HEK293 (cell line): ENCODE results near the gene TRIM40.
A peak's percentile ranks its signal among the peaks of the same experiment; 100 is the strongest.

Source experiments
- EGR2 ChIP-seq: fragments of 450-650 bp; formaldehyde crosslinking; IDR thresholded peaks from 2 replicates; pipeline ENCODE4 v1.5.1; 2016; ENCODE audit warnings: low read depth, missing biosample characterization, missing genetic modification characterization
- IKZF3 ChIP-seq: fragments of 450-650 bp; IDR thresholded peaks from 2 replicates; pipeline ENCODE4 v1.5.0; 2018; ENCODE audit warnings: missing biosample characterization, mild to moderate bottlenecking, missing genetic modification characterization, moderate library complexity
- SCRT1 ChIP-seq: fragments of 450-650 bp; formaldehyde crosslinking; IDR thresholded peaks from 2 replicates; pipeline ENCODE4 v1.5.1; 2016; ENCODE audit warnings: missing biosample characterization, missing genetic modification characterization, borderline replicate concordance
- SCRT2 ChIP-seq: fragments of 450-650 bp; formaldehyde crosslinking; IDR thresholded peaks from 2 replicates; pipeline ENCODE4 v1.5.1; 2016; ENCODE audit warnings: missing biosample characterization, missing genetic modification characterization
- SP3 ChIP-seq: fragments of 450-650 bp; formaldehyde crosslinking; IDR thresholded peaks from 2 replicates; pipeline ENCODE4 v1.5.1; 2016; ENCODE audit warnings: missing biosample characterization, missing genetic modification characterization
- ZNF10 ChIP-seq: fragments of 450-650 bp; formaldehyde crosslinking; IDR thresholded peaks from 2 replicates; pipeline ENCODE4 v1.5.1; 2017; ENCODE audit warnings: missing biosample characterization, missing genetic modification characterization
- ZNF335 ChIP-seq: fragments of 450-650 bp; formaldehyde crosslinking; conservative IDR thresholded peaks from 2 replicates; pipeline ENCODE4 v1.5.1; 2016; ENCODE audit warnings: missing biosample characterization, missing genetic modification characterization
- ZNF341 ChIP-seq: fragments of 450-650 bp; formaldehyde crosslinking; IDR thresholded peaks from 2 replicates; pipeline ENCODE4; 2016; ENCODE audit warnings: low read depth, missing biosample characterization, missing genetic modification characterization
- ZNF366 ChIP-seq: fragments of 450-650 bp; formaldehyde crosslinking; conservative IDR thresholded peaks from 2 replicates; pipeline ENCODE4 v1.5.1; 2016; ENCODE audit warnings: missing biosample characterization, missing genetic modification characterization
- ZNF394 ChIP-seq: fragments of 450-650 bp; formaldehyde crosslinking; IDR thresholded peaks from 2 replicates; pipeline ENCODE4 v1.5.1; 2016; ENCODE audit warnings: missing biosample characterization, missing genetic modification characterization, mild to moderate bottlenecking, moderate library complexity, borderline replicate concordance
- ZNF600 ChIP-seq: fragments of 450-650 bp; formaldehyde crosslinking; IDR thresholded peaks from 2 replicates; pipeline ENCODE4 v1.5.1; 2016; ENCODE audit warnings: missing biosample characterization, missing genetic modification characterization
- ZNF626 ChIP-seq: fragments of 450-650 bp; sonication (Bioruptor Pico); formaldehyde crosslinking; IDR thresholded peaks from 2 replicates; pipeline ENCODE4 v1.5.1; 2018; ENCODE audit warnings: missing biosample characterization, missing genetic modification characterization, inconsistent platforms
- ZNF777 ChIP-seq: fragments of 450-650 bp; formaldehyde crosslinking; IDR thresholded peaks from 2 replicates; pipeline ENCODE4 v1.5.1; 2017; ENCODE audit warnings: missing biosample characterization, missing genetic modification characterization, borderline replicate concordance
- ZNF843 ChIP-seq: fragments of 450-650 bp; formaldehyde crosslinking; IDR thresholded peaks from 2 replicates; pipeline ENCODE4 v1.5.1; 2016; ENCODE audit warnings: missing biosample characterization, missing genetic modification characterization
- TF ChIP-seq, protein P1 (sequence below): fragments of 450-650 bp; formaldehyde crosslinking; IDR thresholded peaks from 2 replicates; pipeline ENCODE4 v1.5.1; 2016; ENCODE audit warnings: missing biosample characterization, missing genetic modification characterization, low read depth
- TF ChIP-seq, protein P2 (sequence below): fragments of 450-650 bp; formaldehyde crosslinking; IDR thresholded peaks from 2 replicates; pipeline ENCODE4 v1.5.1; 2016; ENCODE audit warnings: missing biosample characterization, missing genetic modification characterization
- TF ChIP-seq, protein P3 (sequence below): fragments of 450-650 bp; formaldehyde crosslinking; IDR thresholded peaks from 2 replicates; pipeline ENCODE4 v1.5.1; 2016; ENCODE audit warnings: missing biosample characterization, missing genetic modification characterization
- TF ChIP-seq, protein P4 (sequence below): fragments of 450-650 bp; formaldehyde crosslinking; IDR thresholded peaks from 2 replicates; pipeline ENCODE4 v1.5.1; 2016; ENCODE audit warnings: missing biosample characterization, missing genetic modification characterization
- TF ChIP-seq, protein P5 (sequence below): fragments of 450-650 bp; formaldehyde crosslinking; IDR thresholded peaks from 2 replicates; pipeline ENCODE4 v1.5.1; 2016; ENCODE audit warnings: missing biosample characterization, missing genetic modification characterization
- TF ChIP-seq, protein P6 (sequence below): fragments of 450-650 bp; formaldehyde crosslinking; IDR thresholded peaks from 2 replicates; pipeline ENCODE4 v1.5.1; 2016; ENCODE audit warnings: missing biosample characterization, missing genetic modification characterization
- TF ChIP-seq, protein P7 (sequence below): fragments of 450-650 bp; formaldehyde crosslinking; IDR thresholded peaks from 2 replicates; pipeline ENCODE4 v1.5.1; 2016; ENCODE audit warnings: missing biosample characterization, missing genetic modification characterization

Gene TRIM40

DNA sequence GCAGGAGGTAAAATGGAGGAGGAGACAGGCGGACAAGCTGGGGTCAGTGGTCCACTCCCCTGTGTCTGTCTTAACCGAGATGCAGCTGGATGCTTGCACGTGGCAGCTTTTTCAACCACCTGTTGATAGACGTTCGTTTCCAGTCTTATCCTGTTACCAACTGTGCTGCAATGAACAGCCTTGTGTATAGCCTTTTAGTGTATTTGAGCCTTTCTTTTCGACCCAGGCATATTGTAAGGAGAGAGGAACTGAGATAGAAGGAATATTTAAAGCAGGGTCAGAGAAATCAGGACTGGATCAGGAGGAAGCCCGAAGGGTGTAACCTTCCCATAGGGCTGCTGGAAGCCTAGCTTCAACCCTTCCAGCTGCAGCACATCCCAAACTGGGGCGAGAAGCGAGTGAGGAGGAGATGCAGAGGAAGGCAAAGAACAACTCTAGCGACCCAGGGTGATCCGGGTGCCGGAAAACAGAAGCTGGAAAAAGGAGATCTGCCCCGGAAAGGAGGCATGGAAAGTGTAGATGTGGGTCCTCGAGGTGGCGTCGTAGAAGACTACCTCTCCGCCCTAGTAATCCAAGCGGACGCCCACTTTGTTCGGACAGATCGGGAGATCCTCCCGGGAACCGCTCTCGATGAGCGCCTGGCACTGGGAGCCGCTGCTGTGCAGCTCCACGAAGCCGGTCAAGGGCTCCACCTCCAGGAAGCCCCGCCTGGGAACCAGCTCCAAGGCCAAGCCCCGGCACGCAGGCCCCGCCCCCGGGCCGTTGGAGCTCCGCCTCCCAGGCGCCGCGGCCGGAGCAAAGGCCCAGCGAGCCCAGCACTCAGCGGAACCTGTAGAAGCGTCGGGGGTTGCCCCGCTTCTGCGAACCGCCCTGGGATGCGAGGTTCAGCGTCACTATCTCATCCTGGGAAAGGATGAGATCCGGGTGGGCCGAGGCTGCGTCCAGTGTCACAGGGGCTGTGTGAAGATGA, 34.2 kb upstream of the TRIM40 start (continued):
- TF ChIP-seq, protein P1, sequence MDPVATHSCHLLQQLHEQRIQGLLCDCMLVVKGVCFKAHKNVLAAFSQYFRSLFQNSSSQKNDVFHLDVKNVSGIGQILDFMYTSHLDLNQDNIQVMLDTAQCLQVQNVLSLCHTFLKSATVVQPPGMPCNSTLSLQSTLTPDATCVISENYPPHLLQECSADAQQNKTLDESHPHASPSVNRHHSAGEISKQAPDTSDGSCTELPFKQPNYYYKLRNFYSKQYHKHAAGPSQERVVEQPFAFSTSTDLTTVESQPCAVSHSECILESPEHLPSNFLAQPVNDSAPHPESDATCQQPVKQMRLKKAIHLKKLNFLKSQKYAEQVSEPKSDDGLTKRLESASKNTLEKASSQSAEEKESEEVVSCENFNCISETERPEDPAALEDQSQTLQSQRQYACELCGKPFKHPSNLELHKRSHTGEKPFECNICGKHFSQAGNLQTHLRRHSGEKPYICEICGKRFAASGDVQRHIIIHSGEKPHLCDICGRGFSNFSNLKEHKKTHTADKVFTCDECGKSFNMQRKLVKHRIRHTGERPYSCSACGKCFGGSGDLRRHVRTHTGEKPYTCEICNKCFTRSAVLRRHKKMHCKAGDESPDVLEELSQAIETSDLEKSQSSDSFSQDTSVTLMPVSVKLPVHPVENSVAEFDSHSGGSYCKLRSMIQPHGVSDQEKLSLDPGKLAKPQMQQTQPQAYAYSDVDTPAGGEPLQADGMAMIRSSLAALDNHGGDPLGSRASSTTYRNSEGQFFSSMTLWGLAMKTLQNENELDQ (tag by site-specific recombination): no peak
- TF ChIP-seq, protein P2, sequence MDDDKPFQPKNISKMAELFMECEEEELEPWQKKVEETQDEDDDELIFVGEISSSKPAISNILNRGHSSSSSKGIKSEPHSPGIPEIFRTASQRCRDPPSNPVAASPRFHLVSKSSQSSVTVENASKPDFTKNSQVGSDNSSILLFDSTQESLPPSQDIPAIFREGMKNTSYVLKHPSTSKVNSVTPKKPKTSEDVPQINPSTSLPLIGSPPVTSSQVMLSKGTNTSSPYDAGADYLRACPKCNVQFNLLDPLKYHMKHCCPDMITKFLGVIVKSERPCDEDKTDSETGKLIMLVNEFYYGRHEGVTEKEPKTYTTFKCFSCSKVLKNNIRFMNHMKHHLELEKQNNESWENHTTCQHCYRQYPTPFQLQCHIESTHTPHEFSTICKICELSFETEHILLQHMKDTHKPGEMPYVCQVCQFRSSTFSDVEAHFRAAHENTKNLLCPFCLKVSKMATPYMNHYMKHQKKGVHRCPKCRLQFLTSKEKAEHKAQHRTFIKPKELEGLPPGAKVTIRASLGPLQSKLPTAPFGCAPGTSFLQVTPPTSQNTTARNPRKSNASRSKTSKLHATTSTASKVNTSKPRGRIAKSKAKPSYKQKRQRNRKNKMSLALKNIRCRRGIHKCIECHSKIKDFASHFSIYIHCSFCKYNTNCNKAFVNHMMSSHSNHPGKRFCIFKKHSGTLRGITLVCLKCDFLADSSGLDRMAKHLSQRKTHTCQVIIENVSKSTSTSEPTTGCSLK (tag by site-specific recombination): no peak
- TF ChIP-seq, protein P3, sequence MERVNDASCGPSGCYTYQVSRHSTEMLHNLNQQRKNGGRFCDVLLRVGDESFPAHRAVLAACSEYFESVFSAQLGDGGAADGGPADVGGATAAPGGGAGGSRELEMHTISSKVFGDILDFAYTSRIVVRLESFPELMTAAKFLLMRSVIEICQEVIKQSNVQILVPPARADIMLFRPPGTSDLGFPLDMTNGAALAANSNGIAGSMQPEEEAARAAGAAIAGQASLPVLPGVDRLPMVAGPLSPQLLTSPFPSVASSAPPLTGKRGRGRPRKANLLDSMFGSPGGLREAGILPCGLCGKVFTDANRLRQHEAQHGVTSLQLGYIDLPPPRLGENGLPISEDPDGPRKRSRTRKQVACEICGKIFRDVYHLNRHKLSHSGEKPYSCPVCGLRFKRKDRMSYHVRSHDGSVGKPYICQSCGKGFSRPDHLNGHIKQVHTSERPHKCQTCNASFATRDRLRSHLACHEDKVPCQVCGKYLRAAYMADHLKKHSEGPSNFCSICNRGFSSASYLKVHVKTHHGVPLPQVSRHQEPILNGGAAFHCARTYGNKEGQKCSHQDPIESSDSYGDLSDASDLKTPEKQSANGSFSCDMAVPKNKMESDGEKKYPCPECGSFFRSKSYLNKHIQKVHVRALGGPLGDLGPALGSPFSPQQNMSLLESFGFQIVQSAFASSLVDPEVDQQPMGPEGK: peak; percentile 67
- TF ChIP-seq ZNF843 (tag by site-specific recombination) (0 out of 2 replicates have a peak, but pooled peaks have one; percentile 15), ZNF626 (tag by site-specific recombination) (no peak), ZNF600 (tag by site-specific recombination) (peak; percentile 81), ZNF335 (peak; percentile 72), ZNF777 (tag by site-specific recombination) (0 out of 2 replicates have a peak, but pooled peaks have one; percentile 44), SCRT1 (tag by site-specific recombination) (no peak; the same call in none of the 2 replicates), ZNF394 (peak; percentile 65; the same call in 1 of the 2 replicates), EGR2 (tag by site-specific recombination) (peak; percentile 27; the same call in 1 of the 2 replicates), ZNF10 (tag by site-specific recombination) (no peak), SP3 (tag by site-specific recombination) (peak; percentile 81), ZNF366 (tag by site-specific recombination) (peak; percentile 45; the same call in 1 of the 2 replicates), SCRT2 (tag by site-specific recombination) (peak; percentile 97), ZNF341 (peak; percentile 69), IKZF3 (tag by site-specific recombination) (peak; percentile 91)
- TF ChIP-seq, protein P4, sequence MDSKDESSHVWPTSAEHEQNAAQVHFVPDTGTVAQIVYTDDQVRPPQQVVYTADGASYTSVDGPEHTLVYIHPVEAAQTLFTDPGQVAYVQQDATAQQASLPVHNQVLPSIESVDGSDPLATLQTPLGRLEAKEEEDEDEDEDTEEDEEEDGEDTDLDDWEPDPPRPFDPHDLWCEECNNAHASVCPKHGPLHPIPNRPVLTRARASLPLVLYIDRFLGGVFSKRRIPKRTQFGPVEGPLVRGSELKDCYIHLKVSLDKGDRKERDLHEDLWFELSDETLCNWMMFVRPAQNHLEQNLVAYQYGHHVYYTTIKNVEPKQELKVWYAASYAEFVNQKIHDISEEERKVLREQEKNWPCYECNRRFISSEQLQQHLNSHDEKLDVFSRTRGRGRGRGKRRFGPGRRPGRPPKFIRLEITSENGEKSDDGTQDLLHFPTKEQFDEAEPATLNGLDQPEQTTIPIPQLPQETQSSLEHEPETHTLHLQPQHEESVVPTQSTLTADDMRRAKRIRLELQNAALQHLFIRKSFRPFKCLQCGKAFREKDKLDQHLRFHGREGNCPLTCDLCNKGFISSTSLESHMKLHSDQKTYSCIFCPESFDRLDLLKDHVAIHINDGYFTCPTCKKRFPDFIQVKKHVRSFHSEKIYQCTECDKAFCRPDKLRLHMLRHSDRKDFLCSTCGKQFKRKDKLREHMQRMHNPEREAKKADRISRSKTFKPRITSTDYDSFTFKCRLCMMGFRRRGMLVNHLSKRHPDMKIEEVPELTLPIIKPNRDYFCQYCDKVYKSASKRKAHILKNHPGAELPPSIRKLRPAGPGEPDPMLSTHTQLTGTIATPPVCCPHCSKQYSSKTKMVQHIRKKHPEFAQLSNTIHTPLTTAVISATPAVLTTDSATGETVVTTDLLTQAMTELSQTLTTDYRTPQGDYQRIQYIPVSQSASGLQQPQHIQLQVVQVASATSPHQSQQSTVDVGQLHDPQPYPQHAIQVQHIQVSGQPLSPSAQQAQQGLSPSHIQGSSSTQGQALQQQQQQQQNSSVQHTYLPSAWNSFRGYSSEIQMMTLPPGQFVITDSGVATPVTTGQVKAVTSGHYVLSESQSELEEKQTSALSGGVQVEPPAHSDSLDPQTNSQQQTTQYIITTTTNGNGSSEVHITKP (tag by site-specific recombination): peak; percentile 100
- TF ChIP-seq, protein P5, sequence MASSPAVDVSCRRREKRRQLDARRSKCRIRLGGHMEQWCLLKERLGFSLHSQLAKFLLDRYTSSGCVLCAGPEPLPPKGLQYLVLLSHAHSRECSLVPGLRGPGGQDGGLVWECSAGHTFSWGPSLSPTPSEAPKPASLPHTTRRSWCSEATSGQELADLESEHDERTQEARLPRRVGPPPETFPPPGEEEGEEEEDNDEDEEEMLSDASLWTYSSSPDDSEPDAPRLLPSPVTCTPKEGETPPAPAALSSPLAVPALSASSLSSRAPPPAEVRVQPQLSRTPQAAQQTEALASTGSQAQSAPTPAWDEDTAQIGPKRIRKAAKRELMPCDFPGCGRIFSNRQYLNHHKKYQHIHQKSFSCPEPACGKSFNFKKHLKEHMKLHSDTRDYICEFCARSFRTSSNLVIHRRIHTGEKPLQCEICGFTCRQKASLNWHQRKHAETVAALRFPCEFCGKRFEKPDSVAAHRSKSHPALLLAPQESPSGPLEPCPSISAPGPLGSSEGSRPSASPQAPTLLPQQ: 0 out of 2 replicates have a peak, but pooled peaks have one; percentile 26
- TF ChIP-seq, protein P6, sequence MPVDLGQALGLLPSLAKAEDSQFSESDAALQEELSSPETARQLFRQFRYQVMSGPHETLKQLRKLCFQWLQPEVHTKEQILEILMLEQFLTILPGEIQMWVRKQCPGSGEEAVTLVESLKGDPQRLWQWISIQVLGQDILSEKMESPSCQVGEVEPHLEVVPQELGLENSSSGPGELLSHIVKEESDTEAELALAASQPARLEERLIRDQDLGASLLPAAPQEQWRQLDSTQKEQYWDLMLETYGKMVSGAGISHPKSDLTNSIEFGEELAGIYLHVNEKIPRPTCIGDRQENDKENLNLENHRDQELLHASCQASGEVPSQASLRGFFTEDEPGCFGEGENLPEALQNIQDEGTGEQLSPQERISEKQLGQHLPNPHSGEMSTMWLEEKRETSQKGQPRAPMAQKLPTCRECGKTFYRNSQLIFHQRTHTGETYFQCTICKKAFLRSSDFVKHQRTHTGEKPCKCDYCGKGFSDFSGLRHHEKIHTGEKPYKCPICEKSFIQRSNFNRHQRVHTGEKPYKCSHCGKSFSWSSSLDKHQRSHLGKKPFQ (tag by site-specific recombination): no peak
- TF ChIP-seq, protein P7, sequence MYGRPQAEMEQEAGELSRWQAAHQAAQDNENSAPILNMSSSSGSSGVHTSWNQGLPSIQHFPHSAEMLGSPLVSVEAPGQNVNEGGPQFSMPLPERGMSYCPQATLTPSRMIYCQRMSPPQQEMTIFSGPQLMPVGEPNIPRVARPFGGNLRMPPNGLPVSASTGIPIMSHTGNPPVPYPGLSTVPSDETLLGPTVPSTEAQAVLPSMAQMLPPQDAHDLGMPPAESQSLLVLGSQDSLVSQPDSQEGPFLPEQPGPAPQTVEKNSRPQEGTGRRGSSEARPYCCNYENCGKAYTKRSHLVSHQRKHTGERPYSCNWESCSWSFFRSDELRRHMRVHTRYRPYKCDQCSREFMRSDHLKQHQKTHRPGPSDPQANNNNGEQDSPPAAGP (tag by site-specific recombination): 0 out of 2 replicates have a peak, but pooled peaks have one; percentile 26
